GM18508 (cell line): ENCODE data around the gene ERBB2.

ENCODE experiments used
- ATAC-seq: cut with Tn5 transposase; IDR thresholded peaks from one replicate; pipeline ENCODE4 v1.9.1; 2021; ENCODE audit warnings: moderate number of reproducible peaks; ENCODE audit not compliant: insufficient read depth, unreplicated experiment

The ERBB2 gene

DNA sequence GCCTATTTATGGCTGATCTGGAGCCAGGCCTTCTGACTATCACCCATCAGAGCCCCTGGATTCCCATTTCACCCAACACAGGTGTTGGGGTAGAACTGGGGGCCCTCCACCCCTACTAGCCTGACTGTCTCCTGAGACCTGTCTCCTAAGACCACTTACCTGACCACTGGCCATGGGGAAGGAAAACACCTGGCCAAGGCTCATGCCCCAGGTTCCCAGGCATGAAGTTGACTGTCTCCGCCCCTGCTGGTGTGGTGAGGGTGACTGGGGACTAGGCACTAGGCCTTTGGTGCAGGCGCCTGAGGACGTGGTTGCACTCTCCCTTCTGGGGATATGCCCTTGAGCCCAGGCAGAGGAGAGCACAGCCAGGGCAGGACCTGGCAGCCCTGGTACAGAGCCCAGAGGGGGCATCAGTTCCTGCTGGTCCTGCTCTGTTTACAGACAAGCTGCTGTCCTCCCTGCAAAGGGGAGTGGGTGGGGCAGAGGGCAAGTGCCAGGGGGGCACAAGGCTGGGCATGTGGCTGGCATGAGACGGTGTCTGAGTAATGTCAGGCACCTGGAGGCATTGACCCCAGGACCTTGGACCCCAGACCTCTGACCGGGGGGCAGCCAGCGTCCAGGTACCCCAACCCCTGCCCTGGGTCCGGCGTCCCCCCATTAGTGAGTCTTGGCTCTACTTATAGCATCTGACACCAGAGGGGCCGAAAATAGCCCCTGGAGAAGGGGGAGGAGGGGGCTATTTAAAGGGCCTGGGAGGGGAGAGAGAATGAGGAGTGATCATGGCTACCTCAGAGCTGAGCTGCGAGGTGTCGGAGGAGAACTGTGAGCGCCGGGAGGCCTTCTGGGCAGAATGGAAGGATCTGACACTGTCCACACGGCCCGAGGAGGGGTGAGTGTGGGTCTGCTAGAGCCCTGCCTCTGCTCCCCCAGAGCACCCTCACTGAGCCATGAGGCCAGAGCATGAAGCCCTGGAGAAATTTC lies 35.0 kb upstream of the ERBB2 start, which contains the start of gene TCAP:
Gene TCAP (plus strand): TSS at position 769 of the 981 bp plus-strand sequence. CDS start 11 bp downstream, at position 780.
- ATAC-seq: no peak

DNA sequence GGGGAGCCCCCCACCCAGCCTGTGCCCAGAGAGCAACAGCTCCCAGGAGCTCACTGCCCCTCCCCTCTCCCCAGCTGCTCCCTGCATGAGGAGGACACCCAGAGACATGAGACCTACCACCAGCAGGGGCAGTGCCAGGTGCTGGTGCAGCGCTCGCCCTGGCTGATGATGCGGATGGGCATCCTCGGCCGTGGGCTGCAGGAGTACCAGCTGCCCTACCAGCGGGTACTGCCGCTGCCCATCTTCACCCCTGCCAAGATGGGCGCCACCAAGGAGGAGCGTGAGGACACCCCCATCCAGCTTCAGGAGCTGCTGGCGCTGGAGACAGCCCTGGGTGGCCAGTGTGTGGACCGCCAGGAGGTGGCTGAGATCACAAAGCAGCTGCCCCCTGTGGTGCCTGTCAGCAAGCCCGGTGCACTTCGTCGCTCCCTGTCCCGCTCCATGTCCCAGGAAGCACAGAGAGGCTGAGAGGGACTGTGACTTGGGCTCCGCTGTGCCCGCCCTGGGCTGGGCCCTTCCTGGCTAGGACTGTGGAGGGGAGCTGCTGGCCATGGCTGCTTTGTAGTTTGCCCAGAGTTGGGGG lies 34.1 kb upstream of the ERBB2 start:
- no peak for ATAC-seq

DNA sequence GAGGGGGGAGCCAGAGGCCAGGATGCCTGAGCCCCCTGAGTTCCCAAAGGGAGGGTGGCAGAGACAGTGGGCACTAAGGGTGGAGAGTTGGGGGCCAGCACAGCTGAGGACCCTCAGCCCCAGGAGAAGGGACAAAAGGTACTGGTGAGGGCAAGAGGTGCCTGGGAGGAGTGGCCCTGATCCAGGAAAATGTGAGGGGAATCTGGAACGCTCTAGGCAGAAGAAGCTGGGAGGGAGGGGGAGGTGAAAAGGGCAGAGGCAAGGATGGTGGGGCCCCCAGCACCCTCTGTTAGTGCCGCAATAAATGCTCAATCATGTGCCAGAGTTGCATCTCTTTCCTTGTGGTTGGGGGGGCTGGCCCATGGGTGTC lies 33.6 kb upstream of the ERBB2 start:
- no peak for ATAC-seq

DNA sequence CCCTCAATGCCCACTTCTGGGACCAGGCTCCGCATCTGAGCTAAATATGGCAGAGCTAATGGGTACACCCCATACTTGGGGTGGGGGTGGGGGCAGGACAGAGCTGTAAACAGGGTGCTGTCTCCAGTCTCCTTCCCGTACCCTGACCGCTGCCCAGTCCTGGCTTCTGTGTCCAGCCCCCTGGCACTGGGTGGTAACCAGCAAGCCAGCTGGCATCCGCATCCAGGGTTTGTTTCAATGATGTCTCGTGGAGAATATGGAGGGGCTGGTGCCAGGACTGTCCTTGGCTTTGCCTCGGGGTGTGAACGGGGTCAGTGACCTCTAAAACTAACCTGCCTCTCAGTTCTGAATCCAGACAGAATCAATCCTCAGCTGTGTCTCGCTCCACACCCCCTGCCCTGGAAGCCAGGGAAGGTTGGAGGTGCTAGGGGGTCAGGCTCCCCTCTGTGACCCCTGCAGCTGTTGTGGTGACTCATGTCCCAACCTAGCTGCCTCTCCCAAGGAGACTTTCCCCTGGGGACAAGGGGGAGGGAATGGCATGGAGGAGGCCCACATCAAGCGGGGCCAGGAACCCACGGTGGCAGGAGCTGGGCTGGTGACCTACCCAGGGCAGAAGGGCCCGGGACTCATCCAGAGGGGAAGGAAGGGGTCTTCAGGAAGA lies 33.1 kb upstream of the ERBB2 start:
- no peak for ATAC-seq

DNA sequence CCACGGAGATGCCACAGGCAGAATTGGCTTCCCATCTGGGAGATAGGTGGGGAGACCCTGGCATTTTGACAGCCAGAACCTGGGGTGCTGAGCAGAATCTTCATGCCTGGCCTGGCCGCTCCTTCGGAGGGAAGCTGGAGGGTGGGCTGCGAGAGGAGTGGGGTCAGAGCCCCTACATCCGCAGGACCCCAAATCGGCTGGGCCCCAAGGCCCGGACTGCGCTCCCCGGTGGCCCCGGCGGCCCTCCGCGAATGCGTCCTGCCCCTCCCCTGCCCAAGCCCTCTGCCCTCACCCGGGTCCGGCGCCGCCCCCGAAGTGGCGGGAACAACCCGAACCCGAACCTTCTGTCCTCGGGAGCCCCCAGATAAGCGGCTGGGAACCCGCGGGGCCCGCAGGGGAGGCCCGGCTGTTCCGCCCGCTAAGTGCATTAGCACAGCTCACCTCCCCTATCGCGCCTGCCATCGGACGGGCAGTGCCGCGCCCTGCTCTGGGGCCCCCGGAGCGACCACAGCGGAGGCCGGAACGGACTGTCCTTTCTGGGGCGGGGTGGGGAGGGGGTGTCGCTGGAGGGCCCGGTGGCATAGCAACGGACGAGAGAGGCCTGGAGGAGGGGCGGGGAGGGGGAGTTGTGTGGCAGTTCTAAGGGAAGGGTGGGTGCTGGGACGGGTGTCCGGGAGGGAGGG lies 32.5 kb upstream of the ERBB2 start:
- no peak for ATAC-seq

DNA sequence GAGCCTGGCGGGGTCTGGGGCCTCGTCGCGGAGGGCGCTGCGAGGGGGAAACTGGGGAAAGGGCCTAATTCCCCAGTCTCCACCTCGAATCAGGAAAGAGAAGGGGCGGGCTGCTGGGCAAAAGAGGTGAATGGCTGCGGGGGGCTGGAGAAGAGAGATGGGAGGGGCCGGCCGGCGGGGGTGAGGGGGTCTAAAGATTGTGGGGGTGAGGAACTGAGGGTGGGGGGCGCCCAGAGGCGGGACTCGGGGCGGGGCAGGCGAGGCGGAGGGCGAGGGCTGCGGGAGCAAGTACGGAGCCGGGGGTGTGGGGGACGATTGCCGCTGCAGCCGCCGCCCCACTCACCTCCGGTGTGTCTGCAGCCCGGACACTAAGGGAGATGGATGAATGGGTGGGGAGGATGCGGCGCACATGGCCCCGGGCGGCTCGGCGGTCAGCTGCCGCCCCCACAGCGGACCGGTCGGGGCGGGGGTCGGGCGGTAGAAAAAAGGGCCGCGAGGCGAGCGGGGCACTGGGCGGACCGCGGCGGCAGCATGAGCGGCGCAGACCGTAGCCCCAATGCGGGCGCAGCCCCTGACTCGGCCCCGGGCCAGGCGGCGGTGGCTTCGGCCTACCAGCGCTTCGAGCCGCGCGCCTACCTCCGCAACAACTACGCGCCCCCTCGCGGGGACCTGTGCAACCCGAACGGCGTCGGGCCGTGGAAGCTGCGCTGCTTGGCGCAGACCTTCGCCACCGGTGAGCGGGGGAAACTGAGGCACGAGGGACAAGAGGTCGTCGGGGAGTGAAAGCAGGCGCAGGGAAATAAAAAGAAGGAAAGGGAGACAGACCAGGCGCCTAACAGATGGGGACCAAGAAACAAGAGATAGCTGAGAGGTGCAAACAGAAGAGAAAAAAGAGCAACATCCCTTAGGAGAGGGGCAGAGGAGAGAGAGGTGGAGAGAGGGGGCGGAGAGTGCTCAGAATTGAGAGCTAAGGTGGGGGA lies 31.6 kb upstream of the ERBB2 start, which contains the start of gene PNMT:
Gene PNMT (plus strand): TSS at position 509 of the 980 bp plus-strand sequence. CDS start 23 bp downstream, at position 532.
- ATAC-seq: no peak

DNA sequence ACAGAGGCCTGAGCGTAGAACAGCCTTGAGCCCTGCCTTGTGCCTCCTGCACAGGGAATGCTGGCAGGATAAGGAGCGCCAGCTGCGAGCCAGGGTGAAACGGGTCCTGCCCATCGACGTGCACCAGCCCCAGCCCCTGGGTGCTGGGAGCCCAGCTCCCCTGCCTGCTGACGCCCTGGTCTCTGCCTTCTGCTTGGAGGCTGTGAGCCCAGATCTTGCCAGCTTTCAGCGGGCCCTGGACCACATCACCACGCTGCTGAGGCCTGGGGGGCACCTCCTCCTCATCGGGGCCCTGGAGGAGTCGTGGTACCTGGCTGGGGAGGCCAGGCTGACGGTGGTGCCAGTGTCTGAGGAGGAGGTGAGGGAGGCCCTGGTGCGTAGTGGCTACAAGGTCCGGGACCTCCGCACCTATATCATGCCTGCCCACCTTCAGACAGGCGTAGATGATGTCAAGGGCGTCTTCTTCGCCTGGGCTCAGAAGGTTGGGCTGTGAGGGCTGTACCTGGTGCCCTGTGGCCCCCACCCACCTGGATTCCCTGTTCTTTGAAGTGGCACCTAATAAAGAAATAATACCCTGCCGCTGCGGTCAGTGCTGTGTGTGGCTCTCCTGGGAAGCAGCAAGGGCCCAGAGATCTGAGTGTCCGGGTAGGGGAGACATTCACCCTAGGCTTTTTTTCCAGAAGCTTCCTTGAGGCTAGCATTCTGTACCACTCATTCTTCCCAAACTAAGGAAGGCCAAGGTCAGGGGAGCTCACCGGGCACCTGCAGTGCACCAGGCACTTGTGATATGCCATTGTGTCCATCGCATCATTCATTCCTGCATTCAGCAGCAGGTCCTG lies 29.7 kb upstream of the ERBB2 start:
- no peak for ATAC-seq

DNA sequence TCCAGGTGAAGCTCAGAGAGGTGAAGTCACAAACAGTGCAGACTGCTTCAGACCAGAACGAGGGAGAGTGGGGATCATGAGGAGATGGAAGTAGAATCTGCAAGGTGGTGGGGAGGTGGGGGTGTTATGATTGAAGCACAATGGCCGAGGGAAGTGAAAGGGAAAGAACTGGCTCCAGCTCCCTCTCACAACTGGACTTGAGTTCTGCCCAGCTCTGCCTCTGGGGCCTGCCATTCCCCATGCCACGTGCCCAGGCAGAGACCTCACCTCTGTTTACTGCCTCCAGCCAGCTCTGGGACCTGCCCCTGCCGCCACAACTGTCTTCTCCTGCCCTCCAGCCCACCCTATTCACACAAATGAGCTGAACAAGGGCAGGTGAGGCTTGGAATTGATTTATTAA lies 29.1 kb upstream of the ERBB2 start:
- no peak for ATAC-seq

DNA sequence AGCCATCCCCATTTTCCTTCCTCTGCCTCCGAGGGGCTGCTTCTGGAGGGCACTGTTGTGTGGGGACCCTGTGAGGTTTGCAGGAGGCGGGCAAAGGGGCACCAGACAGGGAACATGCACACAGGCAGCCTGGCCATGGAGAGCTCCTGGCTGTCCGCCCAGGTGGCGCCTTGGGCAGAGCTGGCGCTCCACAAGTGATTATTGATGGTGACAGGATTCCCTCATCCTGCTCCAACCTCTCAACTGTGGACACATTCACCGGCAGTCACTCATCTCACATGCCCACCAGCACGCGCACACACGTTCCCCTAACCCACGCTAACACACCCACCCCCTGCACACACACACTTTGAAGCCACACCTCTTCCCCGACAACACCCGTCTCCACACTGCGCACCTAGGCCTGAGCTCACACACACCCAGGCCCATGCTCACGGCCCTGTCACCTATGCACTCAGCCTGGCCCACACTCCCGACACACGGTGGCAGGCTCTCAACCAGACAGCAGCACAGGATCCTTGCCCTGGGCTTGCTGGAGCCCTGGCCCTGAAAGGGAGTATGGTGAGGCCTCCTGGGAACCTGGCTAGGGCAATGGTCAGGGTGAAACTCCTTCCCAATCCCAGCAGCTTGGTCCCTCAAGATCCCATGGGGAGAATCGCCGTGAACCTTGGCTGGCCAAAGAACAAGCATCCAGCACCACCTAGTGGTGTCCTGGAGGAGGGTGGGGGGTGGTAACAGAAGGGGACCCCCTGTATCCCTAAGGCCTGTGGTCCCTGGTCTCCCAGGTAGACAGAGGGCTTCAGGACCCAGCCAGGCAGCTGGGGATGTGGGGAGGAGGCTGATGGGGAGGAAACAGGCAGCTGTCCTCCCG lies 28.0 kb upstream of the ERBB2 start:
- no peak for ATAC-seq

DNA sequence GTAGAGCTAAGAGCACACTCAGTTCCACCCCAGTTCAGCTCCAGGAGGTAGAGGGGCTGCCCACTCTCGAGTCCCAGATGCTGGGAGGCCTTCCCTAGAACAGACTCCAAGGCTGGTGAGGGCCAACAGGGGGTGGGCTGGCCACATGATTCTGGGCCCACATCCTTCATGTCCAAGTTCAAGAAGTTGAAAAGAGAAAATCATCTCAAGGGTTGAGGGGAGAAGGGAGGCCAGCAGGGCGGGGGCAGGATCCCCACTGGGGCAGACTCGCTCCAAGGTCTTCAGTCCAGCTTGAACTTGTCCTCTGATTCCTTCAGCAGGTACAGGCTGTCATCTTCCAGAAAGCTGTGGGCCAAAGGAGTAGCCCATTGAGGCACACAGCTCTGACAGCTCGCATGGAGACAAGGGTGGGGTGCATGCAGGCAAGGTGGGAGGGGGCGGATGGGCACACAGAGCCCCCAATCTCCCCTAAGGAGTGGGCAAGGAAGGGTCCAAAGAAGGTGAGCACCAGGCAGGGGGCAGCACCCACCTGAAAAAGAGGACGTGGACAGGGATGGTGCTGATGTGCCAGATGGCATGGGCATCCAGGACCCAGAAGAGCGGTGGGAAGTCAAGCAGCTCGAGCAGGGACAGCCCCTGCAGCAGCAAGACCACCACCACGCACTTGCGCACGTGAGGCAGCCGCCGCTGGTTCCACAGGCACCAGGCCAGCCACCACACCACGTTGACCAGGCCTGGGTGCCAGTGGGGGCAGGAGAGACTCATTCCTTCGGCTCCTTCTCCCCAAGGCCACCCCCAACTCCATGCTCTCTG lies 27.1 kb upstream of the ERBB2 start:
- ATAC-seq: no peak

DNA sequence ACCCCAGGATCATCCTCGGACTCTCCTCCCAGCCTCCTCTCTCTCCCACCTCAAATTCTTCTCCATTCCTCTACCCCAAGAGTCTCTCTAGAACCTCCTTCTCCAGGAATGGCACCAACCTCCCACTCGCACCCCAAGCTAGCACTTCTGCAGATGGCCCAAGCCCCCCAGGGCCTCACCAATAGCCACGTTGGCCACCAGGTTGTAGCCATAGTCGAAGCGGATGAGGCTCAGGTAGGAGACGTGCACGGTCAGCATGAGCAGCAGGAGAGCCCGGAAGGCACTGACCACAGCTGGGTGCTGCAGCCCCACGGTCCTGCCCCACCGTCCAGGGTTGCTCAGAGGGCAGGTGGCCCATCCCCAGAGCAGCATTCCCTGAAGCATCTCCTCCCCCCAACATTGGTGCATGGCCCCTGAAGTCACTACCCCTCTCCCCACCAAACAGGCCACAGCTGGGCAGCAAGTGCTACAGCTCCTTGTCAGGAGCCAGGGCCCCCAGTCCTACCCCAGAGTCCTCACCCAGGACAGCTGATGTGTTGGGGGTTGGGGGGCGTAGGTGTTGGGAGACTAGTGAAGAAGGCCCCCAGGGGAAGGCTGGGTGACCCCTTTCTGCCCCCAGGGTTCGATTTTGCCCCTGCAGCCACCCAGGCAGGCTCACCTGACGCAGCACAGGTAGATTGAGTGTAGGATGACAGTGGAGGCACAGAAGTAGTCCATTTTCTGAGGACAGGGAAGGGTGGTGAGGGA lies 26.4 kb upstream of the ERBB2 start:
- ATAC-seq: no peak

DNA sequence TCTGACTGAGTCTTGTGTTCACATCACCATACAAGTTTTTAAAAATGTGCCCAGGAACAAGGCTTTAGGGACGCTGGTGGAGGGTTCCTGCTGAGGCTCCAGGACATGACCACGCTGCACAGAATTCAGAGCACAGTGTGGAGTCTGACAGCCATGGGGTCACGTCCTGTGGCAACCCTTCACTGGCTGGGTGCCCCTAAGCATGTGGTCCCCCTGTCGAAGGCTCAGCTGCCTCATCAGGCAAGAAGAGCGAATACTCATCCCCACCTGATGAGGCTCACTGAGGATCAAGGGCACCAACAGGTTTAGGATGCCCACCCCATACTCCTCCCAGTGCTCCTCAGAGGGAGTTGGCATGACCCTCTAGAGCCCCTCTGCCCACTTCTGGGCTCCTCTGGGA lies 25.7 kb upstream of the ERBB2 start:
- ATAC-seq: no peak

DNA sequence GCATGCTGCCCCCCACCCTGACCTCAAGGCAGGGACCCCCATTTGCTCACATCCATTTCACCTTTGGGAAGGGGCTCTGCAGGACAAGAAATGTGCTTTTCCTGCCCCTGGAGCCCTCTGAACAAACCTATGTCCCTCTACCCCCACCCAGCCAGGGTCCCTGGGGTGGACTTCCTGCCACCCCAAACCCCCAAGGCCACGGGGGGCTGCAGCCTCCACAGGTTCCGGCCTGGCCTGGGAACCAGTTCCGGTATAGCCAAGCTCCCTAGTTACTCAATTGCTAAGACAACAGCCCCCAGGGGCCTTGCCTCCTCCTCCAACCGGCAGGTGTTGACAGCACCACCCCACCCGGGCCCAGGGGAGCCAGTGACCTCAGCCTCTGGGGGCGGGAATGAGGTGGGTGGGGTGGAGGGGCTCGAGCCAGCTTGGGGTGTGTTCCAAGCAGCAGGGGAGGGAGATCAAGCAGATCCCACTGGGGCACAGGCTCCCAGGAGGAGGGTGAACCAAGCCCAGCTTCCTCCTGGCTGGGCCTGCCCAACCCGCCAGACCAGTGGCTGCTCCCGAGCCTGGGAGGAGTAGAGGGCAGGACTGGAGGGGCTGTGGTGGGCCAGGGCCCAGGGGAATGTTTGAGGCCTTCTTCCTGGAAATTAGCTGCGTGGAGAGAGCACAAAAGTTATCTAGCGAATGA lies 25.0 kb upstream of the ERBB2 start:
- ATAC-seq: no peak

DNA sequence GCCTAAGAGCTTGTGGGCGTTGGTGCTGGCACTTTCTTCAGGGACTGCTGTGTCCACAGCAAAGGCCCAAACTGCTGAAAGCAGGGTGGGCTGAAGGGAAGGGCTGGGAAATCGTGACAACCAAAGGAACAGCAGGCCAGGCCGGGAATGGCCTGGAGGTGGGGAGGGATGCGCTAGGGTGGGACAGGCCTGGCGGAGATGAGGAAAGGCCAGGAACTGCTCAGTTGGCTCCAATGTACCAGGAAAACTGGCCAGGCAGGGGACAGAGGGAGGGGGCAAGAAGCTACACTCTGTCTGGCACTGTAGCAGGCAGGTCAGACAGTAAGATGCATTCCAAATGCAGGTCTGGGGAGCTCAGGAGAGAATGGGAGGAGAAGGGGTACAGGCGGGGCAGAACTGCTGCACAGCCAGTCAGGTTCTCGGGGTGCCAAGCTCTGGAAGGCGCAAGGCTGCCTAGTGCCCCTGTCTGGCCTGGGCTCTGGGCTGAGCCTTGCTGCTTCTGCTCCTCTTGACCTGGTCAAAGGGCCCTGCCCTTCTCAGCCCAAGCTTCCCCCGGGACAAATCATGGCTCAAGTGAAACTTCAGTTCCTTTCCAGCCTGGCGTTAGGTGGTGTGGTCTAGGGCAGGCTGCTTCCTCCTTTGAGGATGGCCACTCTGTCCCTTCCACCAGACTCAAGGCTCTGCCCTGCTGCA lies 24.3 kb upstream of the ERBB2 start:
- no peak for ATAC-seq
